ACC112 (cell line): Measurements from ENCODE around the gene DEK.

Source experiments
- H2AFZ ChIP-seq: fragments of 200-600 bp; sonication (generic); one replicate; pipeline ENCODE4 v1.6.0; 2017; ENCODE audit warnings: antibody characterized with exemption, low read length; ENCODE audit not compliant: unreplicated experiment
- H3K27ac ChIP-seq: fragments of 200-600 bp; sonication (generic); 2 replicates; pipeline ENCODE4 v1.5.1; 2014; ENCODE audit warnings: low read depth, mild to moderate bottlenecking, antibody characterized with exemption, low read length, moderate library complexity
- H3K27me3 ChIP-seq: fragments of 200-600 bp; sonication (generic); 2 replicates; pipeline ENCODE4 v1.6.1; 2014; ENCODE audit warnings: mild to moderate bottlenecking, antibody characterized with exemption, low read length, moderate library complexity, mixed read lengths; ENCODE audit not compliant: insufficient read depth
- H3K36me3 ChIP-seq: fragments of 200-600 bp; sonication (generic); 2 replicates; pipeline ENCODE4 v1.6.1; 2016; ENCODE audit warnings: mild to moderate bottlenecking, antibody characterized with exemption, low read length, moderate library complexity, mixed read lengths; ENCODE audit not compliant: insufficient read depth
- H3K4me1 ChIP-seq: fragments of 200-600 bp; sonication (generic); one replicate; pipeline ENCODE4 v1.6.1; 2016; ENCODE audit warnings: low read length, mixed read lengths; ENCODE audit not compliant: insufficient read depth, unreplicated experiment, control insufficient read depth
- H3K4me3 ChIP-seq: fragments of 200-600 bp; sonication (generic); 2 replicates; pipeline ENCODE4 v1.5.1; 2014; ENCODE audit warnings: mild to moderate bottlenecking, low read depth, low read length
- H3K79me2 ChIP-seq: fragments of 200-600 bp; sonication (generic); one replicate; pipeline ENCODE4 v1.6.0; 2016; ENCODE audit warnings: low read length; ENCODE audit not compliant: control insufficient read depth, unreplicated experiment, insufficient read depth

DEK gene

GRCh38 chr6:18265787-18266522, 1.6 kb upstream of the DEK start:
- Histone ChIP-seq H3K4me3 (peak overlapping the region; percentile 94; the same call in 1 of the 2 replicates), H3K79me2 (peaks cover 31% of the 10 kb centered on the region), H2AFZ (no peak overlapping the region), H3K4me1 (peaks cover 19% of the 10 kb centered on the region), H3K36me3 (no peaks in the 10 kb centered on the region; the same call in 1 of the 2 replicates), H3K27me3 (no peaks in the 10 kb centered on the region), H3K27ac (no peak overlapping the region)

GRCh38 chr6:18264923-18265377, 620 bp upstream of the DEK start:
- peak overlapping the region; percentile 94 for H3K27ac ChIP-seq
- peak overlapping the region; percentile 94 for H3K4me3 ChIP-seq
- peaks cover 41% of the 10 kb centered on the region for H3K79me2 ChIP-seq
- H3K36me3 ChIP-seq, result no peaks in the 10 kb centered on the region; the same call in 1 of the 2 replicates
- H2AFZ ChIP-seq, result peak overlapping the region; percentile 78
- H3K27me3 ChIP-seq, result no peaks in the 10 kb centered on the region
- H3K4me1 ChIP-seq, result peaks cover 29% of the 10 kb centered on the region

- H2AFZ ChIP-seq, result no peak overlapping the region
- peak overlapping the region; percentile 94 for H3K4me3 ChIP-seq
- peaks cover 35% of the 10 kb centered on the region for H3K4me1 ChIP-seq
Observed at GRCh38 chr6:18263418-18264218, 712 bp downstream of the DEK start.

GRCh38 chr6:18262702-18263417, 1.5 kb downstream of the DEK start:
- H3K36me3 ChIP-seq, result peaks cover 3% of the 10 kb centered on the region

More at GRCh38 chr6:18263418-18264218, 712 bp downstream of the DEK start:
- Histone ChIP-seq H3K27me3 (no peaks in the 10 kb centered on the region), H3K79me2 (peaks cover 53% of the 10 kb centered on the region), H3K27ac (peak overlapping the region; percentile 94), H3K36me3 (no peaks in the 10 kb centered on the region; the same call in none of the 2 replicates)

GRCh38 chr6:18261877-18262276, 2.5 kb downstream of the DEK start:
- H3K36me3 ChIP-seq, result peaks cover 12% of the 10 kb centered on the region
- H3K27ac ChIP-seq, result no peak overlapping the region
- peaks cover 35% of the 10 kb centered on the region for H3K4me1 ChIP-seq
- H2AFZ ChIP-seq, result no peak overlapping the region
- H3K27me3 ChIP-seq, result no peaks in the 10 kb centered on the region
- H3K4me3 ChIP-seq, result peak overlapping the region; percentile 94
- peaks cover 70% of the 10 kb centered on the region for H3K79me2 ChIP-seq

More at GRCh38 chr6:18262702-18263417, 1.5 kb downstream of the DEK start:
- Histone ChIP-seq H3K79me2 (peaks cover 60% of the 10 kb centered on the region), H3K4me1 (peaks cover 35% of the 10 kb centered on the region), H3K27ac (peak overlapping the region; percentile 94; the same call in 1 of the 2 replicates), H3K4me3 (peak overlapping the region; percentile 94), H2AFZ (no peak overlapping the region), H3K27me3 (no peaks in the 10 kb centered on the region)

GRCh38 chr6:18260448-18261106, 3.8 kb downstream of the DEK start:
- Histone ChIP-seq H3K27ac (peak overlapping the region; percentile 40), H3K27me3 (no peaks in the 10 kb centered on the region), H3K4me3 (peak overlapping the region; percentile 30), H3K4me1 (peaks cover 35% of the 10 kb centered on the region), H2AFZ (no peak overlapping the region), H3K36me3 (peaks cover 21% of the 10 kb centered on the region), H3K79me2 (peaks cover 77% of the 10 kb centered on the region)

- Histone ChIP-seq H3K4me3 (peak overlapping the region; percentile 28), H3K27ac (peak overlapping the region; percentile 40), H2AFZ (no peak overlapping the region), H3K4me1 (peaks cover 31% of the 10 kb centered on the region), H3K27me3 (no peaks in the 10 kb centered on the region), H3K36me3 (peaks cover 28% of the 10 kb centered on the region), H3K79me2 (peaks cover 85% of the 10 kb centered on the region)
Observed at GRCh38 chr6:18259675-18260447, 4.5 kb downstream of the DEK start.

GRCh38 chr6:18254793-18255192, 9.5 kb downstream of the DEK start:
- H3K36me3 ChIP-seq, result peaks cover 48% of the 10 kb centered on the region
- H3K79me2 ChIP-seq, result peaks cover 87% of the 10 kb centered on the region
- H3K4me1 ChIP-seq, result peaks cover 4% of the 10 kb centered on the region
- no peak overlapping the region for H3K27ac ChIP-seq
- H3K27me3 ChIP-seq, result no peaks in the 10 kb centered on the region
- no peak overlapping the region for H2AFZ ChIP-seq
- H3K4me3 ChIP-seq, result no peak overlapping the region

GRCh38 chr6:18253635-18254034, 10.7 kb downstream of the DEK start:
- Histone ChIP-seq H2AFZ (no peak overlapping the region), H3K4me1 (no peaks in the 10 kb centered on the region), H3K27ac (no peak overlapping the region), H3K27me3 (no peaks in the 10 kb centered on the region), H3K4me3 (no peak overlapping the region), H3K36me3 (peaks cover 51% of the 10 kb centered on the region), H3K79me2 (peaks cover 86% of the 10 kb centered on the region)
